ENCODE results near the gene ZNF532.

The ZNF532 gene

GRCh38 chr18:58949031-58949430, 84.4 kb downstream of the ZNF532 start:
- no peak for DNase-seq (ENCODE audit: low spot score)

- no peak for DNase-seq (ENCODE audit: low spot score)
These were observed 87.5 kb downstream of the ZNF532 start for GRCh38 chr18:58951986-58952702.

GRCh38 chr18:58952858-58953257, 88.2 kb downstream of the ZNF532 start:
- DNase-seq (ENCODE audit: low spot score) = no peak

- DNase-seq (ENCODE audit: low spot score) = no peak
These were observed 89.0 kb downstream of the ZNF532 start for GRCh38 chr18:58953627-58954026.

- no peak for DNase-seq (ENCODE audit: low spot score)
These were observed 90.3 kb downstream of the ZNF532 start for GRCh38 chr18:58955001-58955400.

- no peak for DNase-seq (ENCODE audit: low spot score)
These were observed 91.1 kb downstream of the ZNF532 start for GRCh38 chr18:58955738-58956137.

GRCh38 chr18:58958628-58959027, 94.0 kb downstream of the ZNF532 start:
- no peak for DNase-seq (ENCODE audit: low spot score)

GRCh38 chr18:58960508-58960907, 95.8 kb downstream of the ZNF532 start:
- DNase-seq (ENCODE audit: low spot score) = no peak

GRCh38 chr18:58960946-58961722, 96.5 kb downstream of the ZNF532 start:
- no peak for DNase-seq (ENCODE audit: low spot score)

GRCh38 chr18:58962336-58962735, 97.7 kb downstream of the ZNF532 start:
- no peak for DNase-seq (ENCODE audit: low spot score)

- no peak for DNase-seq (ENCODE audit: low spot score)
These were observed 100.8 kb downstream of the ZNF532 start for GRCh38 chr18:58965291-58966004.

GRCh38 chr18:58966005-58966677, 101.5 kb downstream of the ZNF532 start:
- no peak for DNase-seq (ENCODE audit: low spot score)

GRCh38 chr18:58966704-58967103, 102.0 kb downstream of the ZNF532 start:
- no peak for DNase-seq (ENCODE audit: low spot score)

- DNase-seq (ENCODE audit: low spot score) = no peak
These were observed 103.1 kb downstream of the ZNF532 start for GRCh38 chr18:58967751-58968254.

GRCh38 chr18:58970943-58971790, 106.5 kb downstream of the ZNF532 start:
- no peak for DNase-seq (ENCODE audit: low spot score)

GRCh38 chr18:58975296-58975695, 110.6 kb downstream of the ZNF532 start:
- DNase-seq (ENCODE audit: low spot score) = no peak

- no peak for DNase-seq (ENCODE audit: low spot score)
These were observed 111.1 kb downstream of the ZNF532 start for GRCh38 chr18:58975781-58976180.

- no peak for DNase-seq (ENCODE audit: low spot score)
These were observed 112.5 kb downstream of the ZNF532 start for GRCh38 chr18:58977223-58977622.

GRCh38 chr18:58977801-58978200, 113.1 kb downstream of the ZNF532 start:
- no peak for DNase-seq (ENCODE audit: low spot score)

GRCh38 chr18:58978916-58979315, 114.2 kb downstream of the ZNF532 start:
- DNase-seq (ENCODE audit: low spot score) = no peak

- no peak for DNase-seq (ENCODE audit: low spot score)
These were observed 114.9 kb downstream of the ZNF532 start for GRCh38 chr18:58979615-58980014.
